ENCODE measurements around the gene EPS8L2. TPM values are rescaled to one million over a fixed set of nuclear protein-coding genes. Genes with fewer than 3 reads are reported as not detected.

EPS8L2 gene
- total RNA-seq: 19.0 and 22.8 TPM in 2 replicates

DNA sequence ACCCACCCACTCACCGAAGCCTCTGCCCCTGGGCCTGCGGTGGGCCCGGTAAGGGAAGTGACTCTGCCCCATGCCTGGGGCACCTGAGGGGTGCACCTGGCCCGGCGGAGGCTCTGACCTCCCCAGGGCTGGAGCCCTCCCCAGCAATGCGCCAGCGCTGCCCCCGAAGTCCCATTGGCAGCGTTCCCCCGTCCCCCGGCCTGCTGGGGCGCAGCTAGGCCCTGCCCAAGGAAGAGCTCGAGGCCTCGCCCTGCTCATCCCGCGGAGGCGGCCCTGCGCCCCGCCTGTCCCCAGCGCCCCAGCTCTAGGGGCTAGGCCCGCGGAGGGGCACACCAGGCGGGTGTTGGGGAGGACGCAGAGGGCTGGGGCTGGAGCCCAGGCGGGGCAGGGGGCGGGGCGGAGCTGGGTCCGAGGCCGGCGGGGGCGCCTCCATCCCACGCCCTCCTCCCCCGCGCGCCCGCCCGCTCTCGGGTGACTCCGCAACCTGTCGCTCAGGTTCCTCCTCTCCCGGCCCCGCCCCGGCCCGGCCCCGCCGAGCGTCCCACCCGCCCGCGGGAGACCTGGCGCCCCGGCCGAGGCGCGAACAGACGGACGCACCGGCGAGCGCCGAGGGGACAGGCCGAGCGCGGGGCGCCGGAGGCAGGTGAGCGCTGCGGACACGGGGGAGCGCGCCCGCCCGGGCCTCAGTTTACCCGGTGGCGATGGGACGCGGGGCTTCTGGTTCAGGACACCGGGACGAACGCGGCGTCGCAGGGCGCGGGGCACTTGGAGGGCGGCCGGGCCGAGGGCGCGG, at the start of gene EPS8L2:
Gene EPS8L2, plus strand, starts transcription at position 586 of the 793 bp plus-strand sequence. CDS start 3,177 bp downstream, outside the sequence.

DNA sequence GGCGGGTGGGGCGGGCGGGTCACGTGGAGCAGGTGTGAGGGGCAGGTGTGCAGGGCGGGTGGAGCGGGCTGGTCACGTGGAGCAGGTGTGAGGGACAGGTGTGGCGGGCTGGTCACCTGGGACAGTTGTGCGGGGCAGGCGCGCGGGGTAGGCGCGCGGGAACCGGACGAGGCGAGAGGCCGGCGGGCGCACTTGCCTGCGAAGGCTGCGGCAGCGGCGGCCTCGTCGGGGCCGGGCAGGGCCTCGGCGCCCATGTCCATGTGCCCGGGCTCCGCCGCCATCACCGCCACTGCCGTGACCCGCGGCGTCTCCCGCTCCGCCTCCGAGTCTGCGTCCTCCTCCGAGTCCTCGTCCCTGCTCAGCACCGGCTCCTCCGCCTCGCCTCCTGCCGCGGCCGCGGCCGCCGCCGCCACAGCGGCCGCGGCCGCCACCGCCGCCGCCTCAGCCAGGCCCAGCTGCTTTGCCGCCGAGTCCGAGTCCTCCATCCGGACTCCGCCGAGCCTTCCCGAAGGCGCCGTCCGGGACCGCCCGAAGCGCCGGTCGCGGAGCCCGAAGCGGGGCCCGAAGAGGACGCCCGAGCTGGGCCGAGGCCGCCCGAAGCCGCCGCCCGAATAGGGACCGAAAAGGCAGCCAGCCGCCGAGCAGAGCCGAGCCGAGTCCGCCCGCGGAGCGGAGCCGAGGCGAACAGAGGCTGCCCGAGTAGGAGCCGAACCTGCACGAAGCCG, 11.3 kb upstream of the EPS8L2 start, which contains the start of gene DEAF1:
Gene DEAF1, minus strand, starts transcription at position 660 of the 725 bp plus-strand sequence. Its CDS starts 175 bp downstream, at position 485.

DNA sequence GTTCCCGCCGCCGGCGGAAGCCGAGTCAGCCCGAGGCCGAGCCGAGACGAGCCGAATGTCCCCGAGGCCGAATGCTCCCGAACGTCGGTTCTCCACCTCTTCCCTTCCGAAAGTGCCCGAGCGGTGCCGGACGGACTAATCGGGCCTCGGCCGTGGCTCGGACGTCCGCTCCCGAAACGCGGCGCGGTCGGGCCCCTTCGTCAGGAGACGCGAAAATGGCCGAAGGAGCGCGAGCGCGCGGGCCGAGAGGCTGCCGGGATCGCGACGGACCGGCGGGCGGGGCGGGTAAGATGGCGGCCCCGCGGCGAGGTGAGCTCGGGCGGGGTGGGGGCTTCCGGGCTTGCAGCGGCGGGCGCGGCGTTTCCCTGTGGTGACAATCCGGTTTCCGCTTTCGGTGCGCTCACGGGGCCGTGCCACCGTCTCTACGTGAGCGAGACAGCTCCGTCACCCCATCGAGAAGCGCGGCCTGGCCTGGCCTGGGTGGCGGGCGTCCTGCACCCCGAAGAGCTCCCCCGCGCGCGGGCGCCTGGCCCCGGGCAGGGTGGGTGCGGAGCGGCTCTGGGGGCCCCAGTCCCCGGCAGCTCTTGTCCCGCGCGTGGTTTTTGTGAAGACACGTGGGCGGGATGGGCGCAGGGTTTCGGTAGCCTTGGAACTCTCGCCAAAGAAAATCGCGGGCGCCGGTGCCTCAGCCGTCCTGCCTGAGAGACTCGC, 10.3 kb upstream of the EPS8L2 start, which contains the start of gene TMEM80:
Gene TMEM80, plus strand, starts transcription at position 279 of the 711 bp plus-strand sequence. Its CDS starts 12 bp downstream, at position 291.

DNA sequence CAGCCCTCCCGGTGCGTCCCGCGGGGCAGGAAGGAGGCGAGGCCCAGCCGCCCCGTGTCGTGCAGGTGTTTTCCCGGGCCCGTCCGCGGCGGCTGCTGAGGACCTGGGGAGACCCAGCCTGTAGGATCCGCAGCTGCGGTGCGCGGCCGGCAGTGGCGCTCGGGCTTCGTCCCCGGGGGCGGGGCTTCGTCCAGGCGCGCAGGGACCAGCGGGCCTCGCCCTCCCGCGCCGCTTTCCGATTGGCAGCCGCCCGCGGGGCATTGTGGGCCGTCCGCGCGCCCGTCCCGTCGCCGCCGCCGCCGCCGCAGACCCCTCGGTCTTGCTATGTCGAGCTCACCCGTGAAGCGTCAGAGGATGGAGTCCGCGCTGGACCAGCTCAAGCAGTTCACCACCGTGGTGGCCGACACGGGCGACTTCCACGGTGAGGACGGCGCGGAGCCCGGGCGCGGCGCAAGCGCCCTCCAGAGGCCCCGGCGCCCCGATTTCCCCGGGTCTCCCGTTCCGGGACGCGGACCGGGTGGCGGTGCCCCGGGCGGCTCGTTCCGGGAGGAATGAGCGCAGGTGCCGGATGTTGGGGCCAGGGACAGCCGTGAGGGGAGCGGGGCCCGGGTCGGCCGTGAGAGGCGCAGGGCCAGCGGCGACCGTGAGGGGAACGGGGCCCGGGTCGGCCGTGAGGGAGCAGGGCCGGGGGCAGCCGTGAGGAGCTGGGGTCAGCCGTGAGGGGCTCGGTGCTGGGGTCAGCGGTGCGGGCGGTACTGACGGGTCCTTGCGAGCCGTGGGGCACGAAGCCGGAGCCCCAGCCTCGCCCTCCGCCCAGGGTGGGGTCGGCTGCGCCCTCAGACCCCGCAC, 41.4 kb downstream of the EPS8L2 start, which contains the start of gene TALDO1:
Gene TALDO1, plus strand, starts transcription at position 307 of the 849 bp plus-strand sequence. Its CDS starts 18 bp downstream, at position 325.

Other genes starting within 250 kb of the EPS8L2 start
- gene RNH1, start 199.0 kb upstream of the EPS8L2 start, total RNA-seq: 187 and 255 TPM in 2 replicates
- gene HRAS, start 170.7 kb upstream of the EPS8L2 start, total RNA-seq: 33.8 and 108 TPM in 2 replicates
- 0.38 and 0.56 TPM in 2 replicates for gene LRRC56, start 168.7 kb upstream of the EPS8L2 start, total RNA-seq
- gene LMNTD2, start 145.5 kb upstream of the EPS8L2 start, total RNA-seq: under 0.01 and 0.85 TPM in 2 replicates
- 5.9 and 6.2 TPM in 2 replicates for gene RASSF7, start 145.3 kb upstream of the EPS8L2 start, total RNA-seq
- 22.3 and 28.4 TPM in 2 replicates for gene PHRF1, start 129.8 kb upstream of the EPS8L2 start, total RNA-seq
- gene IRF7, start 90.3 kb upstream of the EPS8L2 start, total RNA-seq: 6.3 and 7.9 TPM in 2 replicates
- gene CDHR5, start 81.3 kb upstream of the EPS8L2 start, total RNA-seq: not detected in 2 replicates
- gene SCT, start 79.0 kb upstream of the EPS8L2 start, total RNA-seq: not detected in 2 replicates
- not detected in 2 replicates for gene DRD4, start 69.0 kb upstream of the EPS8L2 start, total RNA-seq
- 24.2 and 28.2 TPM in 2 replicates for gene DEAF1, start 11.0 kb upstream of the EPS8L2 start, total RNA-seq
- 6.8 and 8.1 TPM in 2 replicates for gene TMEM80, start 10.4 kb upstream of the EPS8L2 start, total RNA-seq
- gene TALDO1, start 41.2 kb downstream of the EPS8L2 start, total RNA-seq: 98.9 and 103 TPM in 2 replicates
- 17.1 and 23.1 TPM in 2 replicates for gene GATD1, start 71.3 kb downstream of the EPS8L2 start, total RNA-seq
- gene CEND1, start 83.9 kb downstream of the EPS8L2 start, total RNA-seq: 0.28 and 0.96 TPM in 2 replicates
- gene SLC25A22, start 92.0 kb downstream of the EPS8L2 start, total RNA-seq: 7.0 and 15.0 TPM in 2 replicates
- gene PIDD1, start 99.0 kb downstream of the EPS8L2 start, total RNA-seq: 5.4 and 7.0 TPM in 2 replicates
- 101 and 189 TPM in 2 replicates for gene RPLP2, start 103.7 kb downstream of the EPS8L2 start, total RNA-seq
- gene PNPLA2, start 112.7 kb downstream of the EPS8L2 start, total RNA-seq: 13.0 and 15.5 TPM in 2 replicates
- gene CRACR2B, start 121.7 kb downstream of the EPS8L2 start, total RNA-seq: 0.58 and 1.4 TPM in 2 replicates
- gene CD151, start 126.7 kb downstream of the EPS8L2 start, total RNA-seq: 299 and 568 TPM in 2 replicates
- 51.0 and 132 TPM in 2 replicates for gene POLR2L, start 136.3 kb downstream of the EPS8L2 start, total RNA-seq
- gene TSPAN4, start 136.6 kb downstream of the EPS8L2 start, total RNA-seq: 109 and 143 TPM in 2 replicates
- gene CHID1, start 204.6 kb downstream of the EPS8L2 start, total RNA-seq: 60.3 and 75.5 TPM in 2 replicates
- gene AP2A2, start 219.6 kb downstream of the EPS8L2 start, total RNA-seq: 18.3 and 27.8 TPM in 2 replicates

Measured in regular cardiac myocyte (primary cell).